GM23248 (cell line): Measurements from ENCODE around the gene B4GALT3. TPM values are rescaled to one million over a fixed set of nuclear protein-coding genes. Genes with fewer than 3 reads are reported as not detected.

Experiments
- DNase-seq: peaks from one replicate; pipeline ENCODE4 v3.0.0-alpha.2; 2015
- H2AFZ ChIP-seq: fragments of 200-600 bp; sonication (generic); 2 replicates; pipeline ENCODE4 v1.6.1; 2016; ENCODE audit warnings: antibody characterized with exemption
- H3F3A ChIP-seq: fragments of 200-600 bp; sonication (generic); 2 replicates; pipeline ENCODE4 v1.6.1; 2016; ENCODE audit warnings: mild to moderate bottlenecking, antibody characterized with exemption, mixed run types; ENCODE audit not compliant: insufficient read depth
- H3K27ac ChIP-seq: fragments of 200-600 bp; sonication (generic); 2 replicates; pipeline ENCODE4 v1.5.1; 2016; ENCODE audit warnings: mild to moderate bottlenecking
- H3K27me3 ChIP-seq: fragments of 200-600 bp; sonication (generic); replicated peaks from 2 replicates; pipeline ENCODE4 v1.6.1; 2016; ENCODE audit warnings: mild to moderate bottlenecking; ENCODE audit not compliant: insufficient read depth
- H3K36me3 ChIP-seq: fragments of 200-600 bp; sonication (generic); 2 replicates; pipeline ENCODE4 v1.6.1; 2016; ENCODE audit warnings: low read depth, mild to moderate bottlenecking
- H3K4me1 ChIP-seq: fragments of 200-600 bp; sonication (generic); 2 replicates; pipeline ENCODE4 v1.6.1; 2016; ENCODE audit warnings: mild to moderate bottlenecking; ENCODE audit not compliant: insufficient read depth
- H3K4me2 ChIP-seq: fragments of 200-600 bp; sonication (generic); one replicate; pipeline ENCODE4 v1.6.1; 2016; ENCODE audit warnings: mild to moderate bottlenecking; ENCODE audit not compliant: unreplicated experiment
- H3K4me3 ChIP-seq: fragments of 200-600 bp; sonication (generic); 2 replicates; pipeline ENCODE4 v1.5.1; 2016; ENCODE audit warnings: mild to moderate bottlenecking
- H3K79me2 ChIP-seq: fragments of 200-600 bp; sonication (generic); 2 replicates; pipeline ENCODE4 v1.6.1; 2016; ENCODE audit warnings: mild to moderate bottlenecking; ENCODE audit not compliant: insufficient read depth
- H3K9ac ChIP-seq: fragments of 200-600 bp; sonication (generic); 2 replicates; pipeline ENCODE4 v1.6.1; 2016; ENCODE audit warnings: mild to moderate bottlenecking
- H3K9me2 ChIP-seq: fragments of 200-600 bp; sonication (generic); 2 replicates; pipeline ENCODE4 v1.6.1; 2016; ENCODE audit warnings: mixed run types, mild to moderate bottlenecking, moderate library complexity; ENCODE audit not compliant: insufficient read depth
- H3K9me3 ChIP-seq: fragments of 200-600 bp; sonication (generic); one replicate; pipeline ENCODE4 v1.6.1; 2017; ENCODE audit warnings: low read depth
- H4K20me1 ChIP-seq: fragments of 200-600 bp; sonication (generic); 2 replicates; pipeline ENCODE4 v1.6.0; 2016; ENCODE audit not compliant: insufficient read depth
- EZH2 ChIP-seq: fragments of 200-600 bp; sonication (generic); IDR thresholded peaks from 2 replicates; pipeline ENCODE4 v1.6.1; 2018; ENCODE audit warnings: antibody characterized with exemption, mild to moderate bottlenecking; ENCODE audit not compliant: insufficient read depth, poor library complexity, severe bottlenecking
- EZH2phosphoT487 ChIP-seq: fragments of 200-600 bp; sonication (generic); IDR thresholded peaks from 2 replicates; pipeline ENCODE4 v1.6.1; 2018; ENCODE audit warnings: antibody characterized with exemption, moderate library complexity, mild to moderate bottlenecking, low read depth; ENCODE audit not compliant: insufficient read depth
- WGBS, 2 experiments: methylation state at CpG; one replicate each; pipeline ENCODE4 v1.1.6; 2015 to 2017; ENCODE audit warnings: low lambda C conversion rate in 2 of 2, low coverage in 1 of 2; ENCODE audit errors: missing lambda C conversion rate in 2 of 2; 5-methylcytosine and 5-hydroxymethylcytosine counted together
- in situ Hi-C: fragments of 300-500 bp; cut with MboI; formaldehyde crosslinking; loops from 2 replicates; pipeline ENCODE4 v1.15.0; 2020
- polyA plus RNA-seq: library from polyadenylated mRNA; unstranded; fragments of >200 nt; fragmentation: Nextera tagmentation; extraction: Ambion mirVana; gene quantifications from 2 replicates; pipeline ENCODE4 v1.2.1, GENCODE V29; 2016
- total RNA-seq: library from RNA; depleted of rRNA; stranded (reverse); fragments of >200 nt; shearing (Covaris generic); gene quantifications from 2 replicates; pipeline ENCODE4 v1.2.3, GENCODE V29; 2014; rRNA removed

The B4GALT3 gene
- total RNA-seq = 33.3 and 34.5 TPM in 2 replicates
- 30.6 and 31.3 TPM in 2 replicates for polyA plus RNA-seq

- 5 to 7% methylated on average over 31 to 50 of the region's 50 CpGs for WGBS, 2 experiments
- Histone ChIP-seq H3K36me3 (peaks cover 4% of the 10 kb centered on the region; the same call in 1 of the 2 replicates), H2AFZ (peak within 1 kb of the TSS; percentile 74), H3K4me2 (peak within 1 kb of the TSS; percentile 90), H3K27me3 (no peaks in the 10 kb centered on the region), H4K20me1 (no peaks in the 10 kb centered on the region), H3K27ac (peak within 1 kb of the TSS; percentile 39), H3F3A (peaks cover 25% of the 10 kb centered on the region), H3K9me2 (no peaks in the 10 kb centered on the region), H3K4me1 (peaks cover 22% of the 10 kb centered on the region), H3K9me3 (no peaks in the 10 kb centered on the region), H3K79me2 (peaks cover 17% of the 10 kb centered on the region), H3K4me3 (peak within 1 kb of the TSS; percentile 98), H3K9ac (peak within 1 kb of the TSS; percentile 97)
- in situ Hi-C loops = no loop called here
- DNase-seq = peak; percentile 90
- TF ChIP-seq EZH2phosphoT487 (no peak), EZH2 (no peak)
Observed at GRCh38 chr1:161177112-161177935, at the start of gene B4GALT3. TSS of gene B4GALT3 (minus strand) at chr1:161177507. CDS start at chr1:161176060, 1,447 bp downstream.

DNA sequence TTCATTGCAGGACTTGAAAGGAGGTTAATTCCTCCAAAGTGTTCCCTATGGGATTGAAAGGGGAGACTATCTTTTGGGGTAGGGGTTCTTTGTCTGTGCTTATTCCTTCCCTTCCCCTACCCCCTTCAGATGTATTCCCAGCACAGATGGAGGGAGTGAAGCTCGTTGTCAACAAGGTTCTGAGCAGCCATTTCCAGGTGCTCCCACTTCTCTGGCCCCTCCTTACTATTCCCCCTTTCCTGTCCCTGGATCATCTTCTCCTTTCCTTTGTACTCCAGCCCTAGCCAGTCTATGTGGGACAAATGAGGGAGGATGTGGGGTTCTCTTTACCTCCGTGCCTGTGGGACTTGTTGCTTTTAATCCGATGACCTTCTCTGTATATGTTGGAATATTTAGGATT, 49.5 kb upstream of the B4GALT3 start:
- Histone ChIP-seq H2AFZ (peak overlapping the region; percentile 93), H3K4me2 (peak overlapping the region; percentile 73)
- in situ Hi-C loops = no loop called here

GRCh38 chr1:161226320-161226711, 49.0 kb upstream of the B4GALT3 start:
- no peak for DNase-seq
- in situ Hi-C loops = no loop called here
- 14 to 15% methylated on average over 11 to 15 of the region's 15 CpGs for WGBS, 2 experiments

More for the DNA sequence above, 49.5 kb upstream of the B4GALT3 start:
- Histone ChIP-seq H3K9me2 (no peaks in the 10 kb centered on the region), H3F3A (peaks cover 5% of the 10 kb centered on the region; the same call in 1 of the 2 replicates), H3K4me1 (peaks cover 11% of the 10 kb centered on the region; the same call in 1 of the 2 replicates), H3K27ac (no peak overlapping the region), H4K20me1 (no peaks in the 10 kb centered on the region), H3K9ac (peak overlapping the region; percentile 80), H3K4me3 (peak overlapping the region; percentile 91), H3K79me2 (peaks cover 7% of the 10 kb centered on the region), H3K9me3 (no peaks in the 10 kb centered on the region), H3K36me3 (no peaks in the 10 kb centered on the region; the same call in 1 of the 2 replicates), H3K27me3 (no peaks in the 10 kb centered on the region)
- TF ChIP-seq EZH2 (no peak), EZH2phosphoT487 (no peak)
- WGBS, 2 experiments = 60% methylated on average over 3 of the region's 3 CpGs
- DNase-seq = no peak

DNA sequence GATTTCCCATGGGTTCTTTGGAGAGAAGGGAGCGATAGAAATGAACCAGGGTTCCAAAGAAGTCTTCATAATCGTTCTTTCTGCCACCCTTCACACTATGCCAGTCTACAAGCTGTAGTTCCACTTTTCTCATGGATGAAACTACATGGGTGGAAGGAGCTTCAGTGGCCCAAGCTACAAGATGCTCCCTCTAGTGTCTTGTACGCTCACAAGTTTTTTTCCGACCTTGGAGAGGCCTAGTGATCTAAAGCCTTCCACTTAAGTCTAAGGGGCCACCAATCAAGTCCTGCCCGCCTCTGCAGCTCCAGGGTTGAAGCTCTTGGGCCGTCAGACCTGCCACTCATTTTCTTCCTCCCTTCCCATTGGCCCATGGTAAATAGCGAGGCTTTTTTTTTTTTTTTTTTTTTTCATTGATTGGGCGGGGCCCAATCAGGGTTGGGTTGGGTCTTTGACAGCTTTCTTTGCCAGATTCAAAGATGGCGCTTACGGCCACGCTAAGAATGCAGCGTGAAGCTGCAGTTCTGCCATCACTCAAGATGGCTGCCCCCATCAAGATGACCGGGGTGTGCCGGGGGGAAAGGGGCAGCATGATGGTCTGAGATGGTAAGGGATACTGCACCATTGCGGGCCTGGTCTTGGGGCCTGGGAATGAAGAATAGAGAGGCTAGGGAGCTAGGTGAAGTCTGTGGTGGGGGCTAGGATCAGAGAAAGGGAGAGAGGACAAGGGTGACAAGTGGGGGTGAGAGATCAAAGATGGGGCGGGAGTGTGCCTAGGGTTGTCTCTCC, 48.4 kb upstream of the B4GALT3 start, which contains the start of gene TOMM40L:
Gene TOMM40L (plus strand): TSS at position 527 of the 786 bp plus-strand sequence. CDS start 430 bp downstream, outside the sequence.
- H3K36me3 ChIP-seq = no peaks in the 10 kb centered on the region; the same call in 1 of the 2 replicates
- peak within 1 kb of the TSS; percentile 80 for H3K9ac ChIP-seq
- peak; percentile 99 for DNase-seq
- H3K9me3 ChIP-seq = no peaks in the 10 kb centered on the region
- no peak for TF ChIP-seq EZH2phosphoT487
- TF ChIP-seq EZH2 = no peak
- peaks cover 7% of the 10 kb centered on the region for H3K79me2 ChIP-seq
- peak within 1 kb of the TSS; percentile 45; the same call in 1 of the 2 replicates for H3K27ac ChIP-seq
- no peaks in the 10 kb centered on the region for H3K9me2 ChIP-seq
- H3K4me1 ChIP-seq = peaks cover 11% of the 10 kb centered on the region; the same call in 1 of the 2 replicates
- H2AFZ ChIP-seq = peak within 1 kb of the TSS; percentile 97
- 1% methylated on average over 15 to 16 of the region's 16 CpGs for WGBS, 2 experiments
- H3F3A ChIP-seq = peaks cover 5% of the 10 kb centered on the region; the same call in 1 of the 2 replicates
- H3K27me3 ChIP-seq = no peaks in the 10 kb centered on the region
- no peaks in the 10 kb centered on the region for H4K20me1 ChIP-seq
- in situ Hi-C loops = no loop called here
- peak within 1 kb of the TSS; percentile 91 for H3K4me3 ChIP-seq
- H3K4me2 ChIP-seq = peak within 1 kb of the TSS; percentile 73

More at GRCh38 chr1:161226320-161226711, 49.0 kb upstream of the B4GALT3 start:
- H3K4me3 ChIP-seq = peak overlapping the region; percentile 91
- no peaks in the 10 kb centered on the region; the same call in 1 of the 2 replicates for H3K36me3 ChIP-seq
- peak overlapping the region; percentile 93 for H2AFZ ChIP-seq
- peaks cover 11% of the 10 kb centered on the region; the same call in 1 of the 2 replicates for H3K4me1 ChIP-seq
- peaks cover 5% of the 10 kb centered on the region; the same call in 1 of the 2 replicates for H3F3A ChIP-seq
- TF ChIP-seq EZH2phosphoT487 (no peak), EZH2 (no peak)
- no peaks in the 10 kb centered on the region for H3K9me3 ChIP-seq
- H3K27me3 ChIP-seq = no peaks in the 10 kb centered on the region
- H4K20me1 ChIP-seq = no peaks in the 10 kb centered on the region
- peak overlapping the region; percentile 80 for H3K9ac ChIP-seq
- peaks cover 7% of the 10 kb centered on the region for H3K79me2 ChIP-seq
- peak overlapping the region; percentile 73 for H3K4me2 ChIP-seq
- no peak overlapping the region for H3K27ac ChIP-seq
- no peaks in the 10 kb centered on the region for H3K9me2 ChIP-seq
